GM12872 (cell line): ENCODE results near the gene DPYD.

Source experiments
- TF ChIP-seq, protein P1 (sequence below): IDR thresholded peaks from 3 replicates; pipeline ENCODE4 v1.5.1; 2011; ENCODE audit warnings: low read depth, mild to moderate bottlenecking, low read length, moderate library complexity; ENCODE audit not compliant: insufficient read depth

The DPYD gene

DNA sequence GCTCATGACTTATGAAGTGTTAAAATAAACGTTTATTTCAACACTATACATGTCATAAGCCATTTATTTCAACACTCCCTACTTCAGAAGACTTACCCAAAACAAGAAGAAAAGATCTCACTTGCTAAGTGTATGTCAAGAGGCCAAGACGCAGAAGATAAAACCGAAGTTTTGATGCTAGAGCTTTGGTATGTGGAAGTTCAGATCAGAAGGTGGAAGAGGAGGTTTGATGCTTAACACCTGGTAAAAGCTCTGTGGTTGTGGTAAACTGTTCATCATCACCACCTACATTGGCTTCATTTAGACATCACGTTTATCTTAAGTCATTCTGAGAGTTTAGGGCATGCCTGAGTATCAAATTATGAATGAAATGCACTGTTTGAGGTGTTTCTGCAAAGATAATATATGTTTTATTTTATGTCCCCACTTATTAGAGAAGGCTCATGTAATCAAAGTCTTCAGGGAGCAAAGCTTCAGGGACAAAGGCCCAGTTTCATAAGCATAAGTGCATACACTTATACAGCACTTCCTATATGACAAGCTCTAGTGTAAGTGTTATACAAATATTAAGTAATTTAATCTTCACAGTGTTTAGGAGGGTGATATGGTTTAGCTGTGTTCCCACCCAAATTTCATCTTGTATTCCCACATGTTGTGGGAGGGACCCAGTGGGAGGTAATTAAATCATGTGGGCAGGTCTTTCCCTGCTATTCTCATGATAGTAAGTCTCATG lies 665.9 kb downstream of the DPYD start:
- TF ChIP-seq, protein P1, sequence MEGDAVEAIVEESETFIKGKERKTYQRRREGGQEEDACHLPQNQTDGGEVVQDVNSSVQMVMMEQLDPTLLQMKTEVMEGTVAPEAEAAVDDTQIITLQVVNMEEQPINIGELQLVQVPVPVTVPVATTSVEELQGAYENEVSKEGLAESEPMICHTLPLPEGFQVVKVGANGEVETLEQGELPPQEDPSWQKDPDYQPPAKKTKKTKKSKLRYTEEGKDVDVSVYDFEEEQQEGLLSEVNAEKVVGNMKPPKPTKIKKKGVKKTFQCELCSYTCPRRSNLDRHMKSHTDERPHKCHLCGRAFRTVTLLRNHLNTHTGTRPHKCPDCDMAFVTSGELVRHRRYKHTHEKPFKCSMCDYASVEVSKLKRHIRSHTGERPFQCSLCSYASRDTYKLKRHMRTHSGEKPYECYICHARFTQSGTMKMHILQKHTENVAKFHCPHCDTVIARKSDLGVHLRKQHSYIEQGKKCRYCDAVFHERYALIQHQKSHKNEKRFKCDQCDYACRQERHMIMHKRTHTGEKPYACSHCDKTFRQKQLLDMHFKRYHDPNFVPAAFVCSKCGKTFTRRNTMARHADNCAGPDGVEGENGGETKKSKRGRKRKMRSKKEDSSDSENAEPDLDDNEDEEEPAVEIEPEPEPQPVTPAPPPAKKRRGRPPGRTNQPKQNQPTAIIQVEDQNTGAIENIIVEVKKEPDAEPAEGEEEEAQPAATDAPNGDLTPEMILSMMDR: no peak

DNA sequence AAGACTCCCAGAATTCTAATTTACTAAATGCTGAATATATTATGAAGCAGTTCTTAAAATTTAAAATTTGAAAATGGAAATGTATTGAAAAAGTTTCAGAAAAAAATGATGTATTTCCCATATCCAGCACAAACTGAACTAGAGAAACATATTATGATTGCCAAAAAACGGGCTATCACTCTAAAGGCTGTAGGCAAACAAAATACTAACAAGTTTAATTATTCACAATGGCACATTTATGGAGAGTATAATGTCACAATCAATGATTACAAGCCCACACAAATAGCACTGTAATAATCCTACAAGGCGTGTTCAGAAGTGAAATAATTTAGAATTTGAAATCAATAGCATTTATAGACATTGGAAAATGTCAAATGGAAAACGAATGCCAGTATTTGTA lies 667.9 kb downstream of the DPYD start:
- TF ChIP-seq, protein P1: no peak

DNA sequence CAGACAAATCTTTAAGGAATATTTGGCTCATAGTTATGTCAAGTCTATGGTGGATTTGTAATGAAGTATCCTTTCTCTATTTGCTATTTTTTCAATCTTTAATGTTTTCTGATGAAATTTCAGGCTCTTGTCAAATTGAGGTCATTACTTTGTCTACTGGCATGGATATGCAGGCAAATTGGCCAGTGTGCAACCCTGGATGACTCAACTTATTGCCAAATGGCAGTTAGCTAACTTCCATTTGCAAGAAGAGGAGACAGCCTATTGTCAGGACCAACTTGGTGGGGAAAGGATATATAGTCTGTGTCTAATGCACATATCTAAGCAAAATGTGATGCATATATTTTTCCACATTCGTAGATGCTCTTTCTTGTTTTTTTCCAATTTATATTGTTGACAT lies 668.8 kb downstream of the DPYD start:
- TF ChIP-seq, protein P1: no peak

DNA sequence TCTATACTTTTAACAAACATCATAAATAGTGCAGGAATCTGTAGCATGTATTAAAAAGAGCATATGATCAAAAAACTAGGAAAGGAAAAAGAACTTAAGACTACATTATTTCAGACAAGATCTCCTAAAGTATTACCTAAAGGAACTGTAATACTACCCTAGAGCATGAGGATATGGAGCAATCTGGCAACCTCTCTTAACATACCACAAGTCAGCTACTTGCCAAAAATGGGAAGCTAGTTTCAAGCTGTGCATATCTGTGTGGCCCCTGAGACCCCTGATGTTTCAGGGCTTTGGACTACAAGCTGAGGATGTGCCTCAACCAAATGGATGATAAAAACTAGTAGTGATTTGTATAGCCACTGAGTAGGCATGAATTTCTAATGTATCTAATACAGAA lies 673.6 kb downstream of the DPYD start:
- TF ChIP-seq, protein P1: no peak

DNA sequence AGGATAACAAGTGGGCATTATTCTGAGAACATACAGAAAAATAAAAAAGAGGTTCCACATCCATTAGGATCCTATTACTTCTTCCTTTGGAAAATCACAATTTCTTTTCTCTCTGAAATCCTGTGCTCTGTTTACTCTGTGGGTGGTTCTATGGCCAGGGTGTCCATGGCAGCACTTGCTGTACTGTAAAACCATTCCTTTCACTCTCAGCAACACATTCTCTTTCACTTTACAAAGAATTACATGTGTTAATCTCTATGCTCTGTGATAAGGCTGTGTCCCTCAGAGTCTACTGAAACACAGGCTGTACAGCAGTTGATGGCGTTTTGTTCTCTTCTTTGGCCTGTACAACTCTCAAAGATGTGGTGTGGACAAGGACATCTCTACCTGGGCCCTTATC lies 675.2 kb downstream of the DPYD start:
- TF ChIP-seq, protein P1: no peak

DNA sequence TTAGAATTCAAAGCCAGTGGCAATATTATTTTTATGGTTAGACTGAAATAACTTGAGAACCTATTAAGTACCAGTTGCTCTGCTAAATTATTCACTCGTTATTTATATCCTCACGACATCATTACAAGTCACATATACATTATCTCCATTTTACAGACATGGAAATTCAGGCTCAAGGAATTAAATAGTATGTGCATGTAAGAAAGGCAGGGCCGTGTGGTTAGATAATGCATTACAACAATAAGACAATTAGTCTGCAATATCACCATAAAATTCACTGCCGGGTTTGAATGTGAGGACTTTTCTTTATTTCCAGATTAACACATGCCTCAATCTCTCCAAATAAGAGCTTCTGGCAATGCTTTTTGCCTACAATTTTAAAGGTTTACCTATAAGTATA lies 675.8 kb downstream of the DPYD start:
- TF ChIP-seq, protein P1: no peak

DNA sequence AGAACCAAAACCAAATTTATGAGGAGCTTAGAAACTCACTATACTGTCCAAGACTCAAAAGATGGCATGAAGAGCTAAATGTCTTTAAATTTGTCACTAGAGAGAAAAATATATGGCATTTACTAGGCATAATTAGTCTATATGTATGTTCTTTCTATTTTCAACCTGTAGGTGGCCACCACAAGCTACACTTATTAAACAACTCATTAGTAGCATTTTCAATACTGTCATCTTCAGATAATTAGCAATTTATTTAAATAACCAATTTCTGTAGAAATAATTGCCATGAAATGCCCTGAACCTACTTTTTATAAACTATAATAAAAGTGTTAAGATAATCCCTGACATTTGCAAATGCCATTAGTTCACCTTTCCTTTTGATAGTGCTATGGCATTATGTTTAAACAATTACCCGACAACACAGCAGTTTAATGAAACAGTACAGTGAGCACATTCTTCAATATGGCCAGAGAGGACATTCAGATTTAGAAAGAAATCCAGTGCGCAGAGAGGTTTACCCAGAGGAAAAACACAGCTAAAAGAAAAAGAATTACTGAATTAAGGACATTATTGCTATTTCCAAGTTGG lies 676.8 kb downstream of the DPYD start:
- TF ChIP-seq, protein P1: peak; percentile 37; the same call in 2 of the 3 replicates
